COLO829 (cell line): ENCODE data around the gene PDXK.
A peak's percentile ranks its signal among the peaks of the same experiment; 100 is the strongest.

Experiments
- DNase-seq: peaks from one replicate; pipeline ENCODE4 v3.0.0; 2012; ENCODE audit warnings: low spot score

Gene PDXK

DNA sequence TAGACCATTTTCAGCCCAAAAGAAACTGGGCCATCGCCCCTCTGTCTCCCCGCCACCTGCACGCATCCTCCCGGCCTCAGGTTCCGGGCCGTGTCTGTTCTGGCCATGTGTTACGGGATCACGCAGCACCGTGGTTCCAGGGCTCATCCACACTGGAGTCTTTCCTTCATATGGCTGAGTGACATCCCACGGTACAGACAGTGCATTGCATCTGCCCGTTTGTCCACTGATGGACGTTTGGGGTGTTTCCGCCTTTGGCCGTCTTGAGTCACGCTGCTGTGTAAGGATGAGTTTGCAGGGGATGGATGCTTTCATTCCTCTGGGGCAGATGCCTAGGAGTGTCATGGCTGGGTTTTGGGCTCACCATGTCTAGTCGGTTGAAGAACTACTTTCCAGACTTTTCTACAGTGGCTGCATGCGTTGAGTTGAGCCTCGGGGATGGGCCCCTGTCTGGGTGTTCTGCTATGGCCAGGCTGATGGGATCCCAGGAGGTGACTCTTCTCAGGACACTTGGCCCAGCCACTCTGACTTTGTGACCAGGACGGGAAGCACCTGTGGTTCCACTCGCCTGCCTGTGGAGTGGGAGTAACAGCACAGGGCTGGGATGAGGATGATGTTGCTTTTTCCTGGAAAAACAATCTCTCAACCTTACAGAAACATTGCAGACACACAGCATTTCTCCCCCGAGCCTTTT, 87.2 kb downstream of the PDXK start:
- no peak for DNase-seq

DNA sequence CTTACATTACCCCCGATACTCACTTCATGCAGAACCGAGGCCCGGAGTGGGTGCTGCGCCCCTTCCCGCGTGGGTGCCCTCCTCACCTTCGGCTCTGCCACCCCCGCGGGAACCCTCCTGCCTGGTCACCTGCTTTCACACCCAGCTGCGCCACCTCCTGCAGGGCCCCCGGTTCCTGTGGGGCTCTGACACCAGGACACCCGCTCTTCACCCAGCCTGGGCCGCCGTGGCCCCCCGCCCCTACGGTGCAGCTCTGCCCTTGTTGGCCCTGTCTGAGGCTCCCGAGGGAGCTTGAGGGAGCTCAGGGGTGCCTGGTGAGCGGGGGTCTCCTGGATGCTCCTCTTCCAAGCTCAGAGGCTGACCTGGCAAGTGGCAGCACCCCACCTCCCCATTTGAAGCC, 89.4 kb downstream of the PDXK start:
- no peak for DNase-seq

DNA sequence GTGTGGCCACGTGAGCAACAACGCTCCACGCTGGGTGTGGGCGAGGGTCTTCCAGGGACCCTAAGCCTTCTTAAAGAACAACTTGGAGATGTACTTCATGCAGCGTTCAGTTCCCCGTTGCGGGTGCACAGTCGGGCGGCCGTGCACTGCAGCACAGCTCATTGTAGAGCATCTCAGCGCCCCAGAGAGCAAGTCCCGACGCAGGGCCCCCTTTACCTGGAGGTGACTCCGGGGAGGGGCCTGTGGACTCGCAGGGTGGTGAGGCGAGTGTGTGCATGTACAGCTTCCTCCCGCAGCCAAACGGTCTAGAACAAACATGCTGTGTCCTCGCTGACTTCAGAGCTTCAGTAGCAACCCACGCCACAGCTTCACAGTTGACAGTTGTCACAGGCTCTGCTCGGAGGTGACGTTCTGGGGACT, 89.9 kb downstream of the PDXK start:
- no peak for DNase-seq

DNA sequence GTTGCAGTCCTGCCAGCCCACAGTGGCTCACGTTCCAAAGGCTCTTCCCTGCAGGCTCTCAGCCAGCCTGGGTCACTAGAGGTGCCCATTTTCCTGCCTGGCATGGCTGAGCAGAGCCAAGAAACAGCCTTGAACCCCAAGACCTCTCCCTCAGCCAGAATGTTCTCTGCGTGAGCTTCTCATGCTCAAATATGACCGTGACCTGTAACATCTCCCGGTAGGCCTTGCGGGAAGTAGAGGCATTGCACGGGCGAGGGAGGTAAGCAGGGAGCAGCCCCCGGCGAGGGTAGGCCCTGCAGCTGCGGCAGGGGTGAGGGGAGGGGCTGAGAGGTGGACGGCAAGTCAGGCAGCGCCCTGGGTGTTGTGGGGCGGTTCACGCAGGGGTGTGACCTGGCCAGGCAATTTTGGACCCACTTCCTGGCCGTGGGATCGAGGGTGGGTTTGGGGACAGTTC, 90.4 kb downstream of the PDXK start:
- DNase-seq, result no peak

DNA sequence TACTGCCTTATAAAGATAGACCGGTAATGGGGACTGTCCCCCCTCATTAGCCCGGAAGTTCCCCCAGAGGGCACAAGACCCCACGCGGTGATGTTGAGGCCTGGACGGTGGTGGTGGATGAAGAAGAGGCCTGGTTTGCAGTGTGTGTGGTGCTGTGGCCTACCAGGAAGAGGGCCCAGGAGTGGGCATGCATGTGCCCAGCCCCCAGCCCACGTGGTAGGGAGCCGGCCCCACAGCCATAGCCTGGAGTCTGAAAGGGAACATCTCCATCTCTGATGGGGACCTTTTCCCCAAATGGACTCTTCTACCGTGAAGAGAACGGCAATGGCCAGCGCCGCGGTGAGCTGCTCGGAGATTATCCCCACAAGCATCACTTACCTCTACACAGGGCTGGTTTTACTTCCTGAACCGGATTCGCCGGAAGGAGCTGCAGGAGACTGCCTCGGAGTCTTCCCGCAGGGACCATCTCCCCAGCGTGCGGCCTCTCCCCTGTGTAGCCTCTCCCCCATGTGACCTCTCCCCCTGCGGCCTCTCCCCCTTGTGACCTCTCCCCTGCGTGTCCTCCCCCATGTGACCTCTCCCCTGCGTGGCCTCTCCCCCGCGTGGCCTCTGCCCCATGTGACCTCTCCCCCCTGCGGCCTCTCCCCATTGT, 91.0 kb downstream of the PDXK start:
- DNase-seq, result no peak

DNA sequence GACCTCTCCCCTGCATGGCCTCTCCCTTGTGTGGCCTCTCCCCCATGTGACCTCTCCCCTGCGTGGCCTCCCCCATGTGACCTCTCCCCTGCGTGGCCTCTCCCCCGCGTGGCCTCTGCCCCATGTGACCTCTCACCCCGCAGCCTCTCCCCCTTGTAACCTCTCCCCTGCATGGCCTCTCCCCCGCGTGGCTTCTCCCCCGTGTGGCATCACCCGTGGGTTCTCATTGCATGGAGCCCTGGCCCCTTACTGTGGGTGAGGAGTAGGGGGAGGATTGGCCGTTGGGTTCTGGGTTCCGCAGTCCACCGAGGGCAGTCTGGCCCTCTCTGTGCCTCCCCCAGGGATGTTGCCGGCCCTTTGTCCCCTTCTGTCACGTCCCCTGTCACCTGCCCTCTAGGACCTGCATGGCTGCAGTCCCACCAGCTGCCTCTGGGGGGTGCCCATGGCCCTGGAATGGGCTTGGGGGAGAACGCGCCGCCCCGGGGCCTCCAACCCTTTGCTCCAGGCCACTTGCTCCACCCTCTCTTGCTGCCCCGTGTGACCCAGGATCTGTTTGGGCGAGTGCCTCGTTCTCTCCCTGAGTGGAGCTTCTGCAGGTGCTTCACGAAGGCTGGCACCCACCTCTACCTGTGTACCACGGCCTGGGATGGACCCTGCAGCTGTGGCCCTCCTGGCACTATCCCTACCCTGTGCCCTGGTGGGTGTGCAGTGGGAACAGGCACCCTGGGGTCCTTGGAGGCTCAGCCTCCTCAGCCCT, 91.8 kb downstream of the PDXK start:
- peak; percentile 86 for DNase-seq

DNA sequence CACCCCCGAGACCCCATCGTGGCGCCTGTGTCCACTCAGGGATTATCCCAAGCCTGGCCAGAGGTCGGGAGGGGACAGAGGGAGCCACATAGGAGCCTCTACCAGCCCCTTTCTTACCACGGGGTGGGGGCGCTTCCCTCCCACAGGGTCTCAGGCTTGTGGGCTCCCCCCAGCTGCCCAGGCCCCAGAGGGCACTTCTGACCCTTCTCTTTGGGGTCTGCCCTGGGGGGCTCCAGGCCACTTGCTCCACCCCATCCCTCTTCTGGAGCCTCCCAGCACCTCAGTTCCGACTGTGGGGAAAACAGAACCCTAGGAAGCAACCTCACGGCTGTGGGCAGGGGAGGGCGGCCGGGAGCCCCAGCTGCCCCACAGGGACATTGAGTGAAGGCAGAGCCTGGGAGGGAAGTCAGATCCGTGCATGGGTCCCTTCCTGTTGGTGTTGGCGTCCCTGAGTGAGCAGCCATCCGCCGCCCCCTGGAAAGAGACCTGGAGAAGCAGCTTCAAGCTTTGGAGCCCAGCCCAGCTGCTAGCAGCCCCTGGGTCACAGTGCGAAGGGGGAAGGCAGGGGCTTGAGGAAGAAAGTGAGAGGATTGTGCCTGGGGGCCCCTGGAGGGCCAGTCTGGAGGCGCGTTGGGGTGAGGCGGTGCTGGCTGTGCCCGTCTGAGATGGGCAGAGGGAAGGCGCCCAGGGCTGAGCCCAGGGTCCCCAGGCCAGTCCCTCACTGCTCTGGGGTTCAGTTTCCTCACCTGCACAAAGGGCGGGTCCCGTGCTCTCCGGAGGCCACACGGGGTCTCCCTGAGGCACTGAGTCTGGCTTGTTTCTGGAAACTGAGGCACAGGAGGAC, 92.6 kb downstream of the PDXK start:
- no peak for DNase-seq
